HG03108 (cell line): ENCODE data around the gene ORM2.
"Not testable (repeated sequence)": the region's sequence is repeated elsewhere in the genome, so short reads cannot be mapped to it uniquely, and the experiment has no call there.

Source experiments
- ATAC-seq: cut with Tn5 transposase; IDR thresholded peaks from one replicate; pipeline ENCODE4 v1.9.1; 2021; ENCODE audit warnings: moderate library complexity; ENCODE audit not compliant: unreplicated experiment

The ORM2 gene

GRCh38 chr9:114313186-114313585 is 16.5 kb upstream of the ORM2 start:
- ATAC-seq: no peak

GRCh38 chr9:114314256-114314867 is 15.3 kb upstream of the ORM2 start:
- ATAC-seq: no peak

DNA sequence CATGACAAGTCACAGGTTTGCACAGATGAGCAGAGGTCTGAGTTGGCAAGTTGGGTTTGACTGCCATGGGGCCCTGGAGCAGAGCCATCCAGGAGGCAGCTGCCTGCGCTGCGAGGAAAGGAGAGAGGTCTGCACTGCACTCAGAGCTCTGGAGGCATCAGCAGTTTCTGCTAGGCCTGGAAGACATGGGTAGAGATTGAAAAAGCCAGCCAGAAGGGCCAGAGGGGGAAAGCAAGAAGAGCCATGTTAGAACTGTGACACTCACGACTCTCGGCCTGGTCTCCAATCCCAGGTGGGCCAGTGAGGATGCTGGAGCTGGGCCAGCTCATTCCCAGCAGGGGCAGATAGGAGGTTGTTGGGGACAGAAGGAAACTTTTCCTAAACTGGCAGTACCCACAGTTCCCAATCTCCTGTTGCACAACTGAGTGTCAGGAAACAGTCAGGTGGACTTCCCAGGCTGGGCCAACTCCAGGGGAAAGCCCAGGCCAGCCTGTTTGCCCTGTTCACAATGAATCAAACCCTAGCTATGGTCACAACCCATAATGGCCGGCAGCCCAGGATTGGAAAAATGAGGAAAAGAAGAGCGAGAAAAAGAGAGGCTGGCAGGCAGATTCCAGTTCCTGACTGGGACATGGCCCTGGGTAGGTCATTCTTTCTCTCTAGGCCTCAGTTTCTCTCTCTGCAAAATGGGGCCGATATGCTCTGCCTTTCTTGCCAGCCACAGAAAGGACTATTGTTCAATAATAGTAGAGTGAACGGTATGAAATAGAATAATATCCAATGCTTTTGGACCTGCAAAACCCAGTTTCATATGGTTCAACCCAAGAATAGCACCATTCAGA is 14.6 kb upstream of the ORM2 start:
- no peak for ATAC-seq

GRCh38 chr9:114315723-114316363 is 13.8 kb upstream of the ORM2 start:
- ATAC-seq: no peak

DNA sequence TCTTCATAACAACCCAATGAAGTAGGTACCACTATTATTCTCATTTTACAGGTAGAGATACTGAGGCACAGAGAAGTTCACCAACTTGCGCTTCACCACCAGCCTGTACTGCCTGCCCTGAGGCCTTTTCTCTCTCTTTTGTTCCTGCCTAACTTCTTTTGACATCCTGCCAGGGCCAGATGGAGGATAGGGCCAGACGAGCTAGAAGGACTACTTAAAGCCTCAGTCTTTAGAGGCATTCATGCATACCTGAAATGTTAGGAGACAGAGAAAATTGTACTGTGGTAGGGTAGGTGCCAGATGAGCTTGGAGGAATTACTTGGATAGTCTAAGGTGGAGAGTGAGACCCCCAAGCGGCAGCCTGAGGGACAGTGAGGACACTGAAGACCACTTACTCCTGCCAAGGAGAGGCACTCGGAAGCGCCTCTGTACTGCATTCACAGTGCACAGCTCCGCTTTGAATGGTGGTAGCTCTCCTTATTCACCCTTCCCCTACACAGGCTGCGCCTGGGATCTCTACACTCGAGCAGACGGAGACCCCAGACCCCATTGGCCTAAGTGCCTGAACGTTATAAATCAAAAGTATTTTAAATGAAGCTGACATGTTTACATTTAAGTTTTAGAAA is 13.0 kb upstream of the ORM2 start:
- ATAC-seq: no peak

- ATAC-seq: no peak
These were observed 11.9 kb upstream of the ORM2 start for GRCh38 chr9:114317665-114318357.

DNA sequence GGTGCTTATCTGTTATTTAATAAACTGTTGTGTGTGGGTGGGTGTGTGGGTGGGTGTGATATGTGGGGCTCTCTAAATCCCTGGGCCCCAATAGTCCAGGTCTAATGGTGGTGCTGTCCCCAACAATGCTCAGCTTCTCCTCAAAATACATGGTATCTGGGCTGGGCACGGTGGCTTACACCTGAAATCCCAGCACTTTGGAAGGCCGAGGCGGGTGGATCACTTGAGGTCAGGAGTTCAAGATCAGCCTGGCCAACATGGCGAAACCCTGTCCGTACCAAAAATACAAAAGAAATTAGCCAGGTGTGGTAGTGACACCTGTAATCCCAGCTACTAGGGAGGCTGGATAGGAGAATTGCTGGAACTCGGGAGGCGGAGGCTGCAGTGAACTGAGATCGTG is 11.3 kb upstream of the ORM2 start:
- ATAC-seq: no peak

- no peak for ATAC-seq
These were observed 10.5 kb upstream of the ORM2 start for GRCh38 chr9:114319147-114319546.

- ATAC-seq: not testable (repeated sequence)
These were observed 9.0 kb upstream of the ORM2 start for GRCh38 chr9:114320710-114321109.

DNA sequence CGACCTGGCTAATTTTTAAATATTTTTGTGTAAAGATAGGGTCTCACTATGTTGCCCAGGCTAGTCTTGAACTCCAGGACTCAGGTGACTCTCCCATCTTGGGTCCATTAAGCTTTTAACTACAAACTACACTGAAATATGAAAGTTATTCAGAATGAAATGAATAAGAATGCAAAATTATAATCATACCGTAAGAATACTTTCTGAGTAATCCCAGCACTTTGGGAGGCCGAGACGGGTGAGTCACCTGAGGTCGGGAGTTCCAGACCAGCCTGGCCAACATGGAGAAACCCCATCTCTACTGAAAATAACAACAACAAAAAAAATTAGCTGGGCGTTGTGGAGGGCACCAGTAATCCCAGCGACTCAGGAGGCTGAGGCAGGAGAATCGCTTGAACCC is 7.9 kb upstream of the ORM2 start:
- no peak for ATAC-seq

- ATAC-seq: not testable (repeated sequence)
These were observed 7.4 kb upstream of the ORM2 start for GRCh38 chr9:114322160-114322818.

- ATAC-seq: not testable (repeated sequence)
These were observed 6.7 kb upstream of the ORM2 start, which contains the start of gene ORM1 for GRCh38 chr9:114322831-114323531. ORM1 (plus strand) TSS chr9:114323098; CDS start chr9:114323134, 36 bp downstream.

DNA sequence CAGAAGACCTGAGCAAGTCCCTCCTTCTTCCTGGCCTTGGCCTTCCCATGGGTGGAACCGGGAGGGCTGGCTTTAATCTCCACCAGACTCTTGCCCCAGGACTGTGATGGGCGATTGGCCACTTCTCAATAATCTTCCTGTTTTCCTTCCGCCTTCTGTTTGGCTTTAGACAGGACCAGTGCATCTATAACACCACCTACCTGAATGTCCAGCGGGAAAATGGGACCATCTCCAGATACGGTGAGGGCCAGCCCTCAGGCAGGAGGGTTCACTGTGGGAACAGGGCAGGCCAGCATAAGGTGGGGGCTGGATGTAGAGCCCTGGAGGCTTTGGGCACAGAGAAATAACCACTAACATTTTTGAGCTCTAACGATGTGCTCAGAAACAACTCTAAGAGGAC is 5.8 kb upstream of the ORM2 start:
- ATAC-seq: not testable (repeated sequence)

DNA sequence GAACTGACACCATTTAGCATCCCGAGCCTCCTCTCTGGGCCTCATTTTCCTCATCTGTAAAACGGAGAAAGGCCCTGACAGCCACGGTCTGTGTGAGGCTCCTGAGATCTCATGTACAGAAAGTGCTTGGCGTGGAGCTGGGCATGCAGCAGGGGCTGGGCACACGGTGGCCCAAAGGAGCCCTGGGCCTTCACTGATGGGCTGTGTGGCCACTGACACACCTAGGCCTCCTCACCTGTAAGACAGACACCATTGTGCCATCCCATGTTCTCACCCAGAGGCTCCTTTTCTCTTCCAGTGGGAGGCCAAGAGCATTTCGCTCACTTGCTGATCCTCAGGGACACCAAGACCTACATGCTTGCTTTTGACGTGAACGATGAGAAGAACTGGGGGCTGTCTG is 5.2 kb upstream of the ORM2 start:
- no peak for ATAC-seq

GRCh38 chr9:114324965-114325364 is 4.7 kb upstream of the ORM2 start:
- not testable (repeated sequence) for ATAC-seq

- ATAC-seq: not testable (repeated sequence)
These were observed 3.9 kb upstream of the ORM2 start for GRCh38 chr9:114325684-114326254.

DNA sequence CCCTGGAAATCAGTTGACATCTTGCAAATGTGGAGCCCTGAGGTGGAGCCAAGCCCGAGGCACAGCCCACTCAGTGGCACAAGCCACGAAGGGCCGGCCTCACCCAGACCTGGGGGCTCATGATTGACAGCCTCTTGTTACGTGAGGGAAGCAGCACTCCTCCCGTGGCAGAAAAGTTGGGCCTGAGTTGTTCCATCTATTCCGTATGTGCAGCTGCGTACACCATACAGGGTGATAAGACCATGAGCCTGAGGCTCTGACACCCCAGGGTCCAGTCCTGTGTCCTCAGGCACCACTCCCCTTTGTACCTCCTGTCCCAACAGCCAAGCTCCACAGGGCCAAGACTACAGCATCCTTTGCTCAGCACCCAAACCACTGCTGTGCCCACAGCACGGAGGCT is 1.9 kb upstream of the ORM2 start:
- ATAC-seq: no peak

- not testable (repeated sequence) for ATAC-seq
These were observed 1.3 kb upstream of the ORM2 start for GRCh38 chr9:114328357-114328820.

DNA sequence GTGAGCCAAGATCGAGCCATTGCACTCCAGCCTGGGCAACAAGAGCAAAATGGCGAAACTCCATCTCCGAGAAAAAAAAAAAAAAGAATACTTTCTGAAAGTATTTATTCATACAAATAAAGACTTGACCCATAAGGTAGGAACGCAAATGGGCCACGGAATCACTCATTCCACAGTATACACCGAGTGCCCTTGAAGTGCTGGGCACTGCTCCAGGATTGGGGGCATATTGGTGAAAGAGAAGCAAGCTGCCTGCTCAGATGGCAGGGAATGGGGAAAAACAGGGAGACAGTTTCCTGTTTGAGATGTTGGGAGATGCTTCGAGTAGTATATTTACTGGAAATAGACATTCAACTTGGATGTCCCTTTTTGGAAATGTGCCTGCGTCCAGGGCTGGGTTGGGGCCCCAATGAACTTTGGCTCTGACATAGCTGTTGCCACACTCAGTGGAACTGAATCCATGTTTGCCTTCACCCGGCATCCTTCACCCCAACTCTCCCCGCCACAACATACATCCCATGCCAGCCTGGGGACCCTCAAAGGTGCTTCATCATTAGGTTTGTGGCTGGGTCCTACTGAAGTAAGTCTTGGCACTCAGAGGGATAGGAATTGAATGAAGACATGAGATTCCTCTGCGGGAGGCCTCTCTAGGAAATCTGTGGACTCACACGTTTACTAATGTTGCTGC is 588 bp upstream of the ORM2 start:
- ATAC-seq: not testable (repeated sequence)
